Ovary (tissue), 9 donors: Measurements from ENCODE around the gene CBLN3. TPM values are rescaled to one million over a fixed set of nuclear protein-coding genes. Genes with fewer than 3 reads are reported as not detected.

Experiments used
- DNase-seq, 5 donors: peaks; one replicate each; pipeline ENCODE4 v3.0.0-alpha.2; 2019 to 2020
- H3K27ac ChIP-seq, 2 donors: fragments of 200-600 bp; one replicate each; pipeline versions ENCODE4 v1.5.1 to v1.8.0; 2019 to 2022
- H3K27me3 ChIP-seq: fragments of 200-600 bp; one replicate; pipeline ENCODE4 v1.8.0; 2022
- H3K36me3 ChIP-seq: fragments of 200-600 bp; sonication (generic); one replicate; pipeline ENCODE4 v1.5.1; 2019
- H3K4me1 ChIP-seq: one replicate; pipeline ENCODE4 v1.8.1; 2013; ENCODE audit warnings: mild to moderate bottlenecking, moderate library complexity; ENCODE audit not compliant: insufficient read depth
- H3K4me3 ChIP-seq: fragments of 200-600 bp; sonication (generic); one replicate; pipeline ENCODE4 v1.5.1; 2017
- H3K9me3 ChIP-seq, 2 donors: fragments of 200-600 bp in 1 of 2; sonication (generic) in 1 of 2; one replicate each; pipeline versions ENCODE4 v1.5.1 to v1.8.1; 2013 to 2019; ENCODE audit warnings: mild to moderate bottlenecking in 1 of 2, moderate library complexity in 1 of 2
- EP300 ChIP-seq: sonication (generic); formaldehyde crosslinking; IDR thresholded peaks from one replicate; pipeline ENCODE4 v1.6.1; 2017; ENCODE audit warnings: antibody characterized with exemption
- POLR2A ChIP-seq: fragments of 450-650 bp; IDR thresholded peaks from one replicate; pipeline ENCODE4 v1.6.1; 2017; ENCODE audit warnings: antibody characterized with exemption, mild to moderate bottlenecking, moderate library complexity
- WGBS, 3 donors: extraction: QIAGEN DNeasy Blood & Tissue Kit in 1 of 3; methylation state at CpG; one replicate each; pipeline versions ENCODE4 v1.1.5 to v1.1.7; 2013 to 2017; 5-methylcytosine and 5-hydroxymethylcytosine counted together
- intact Hi-C, 4 donors: fragments of 100-400 bp; cut with DNase I; formaldehyde crosslinking; loops; one replicate each; pipeline versions ENCODE4 v1.11.0 to v1.15.1; 2022 to 2023
- polyA plus RNA-seq, 2 donors: library from polyadenylated mRNA; stranded (reverse); fragments of 200-250 nt in 1 of 2; fragments of 350-450 nt in 1 of 2; fragmentation: Illumina TruSeq in 1 of 2; extraction: RNeasy Lipid Tissue Mini Kit (QIAGEN cat#74804) in 1 of 2; gene quantifications; one replicate each; pipeline ENCODE4 v1.2.3, GENCODE V29; 2013 to 2014
- total RNA-seq, 7 donors: library from RNA; depleted of rRNA in 2 of 7; stranded (reverse); fragments of >200 nt in 2 of 7; fragmentation: NEBNext Ultra II Directional in 3 of 7; extraction: Animal tissue kit (Norgen Biotek cat#: 25700) in 3 of 7; gene quantifications; one replicate each; pipeline versions ENCODE4 v1.1.0 to v1.2.4, GENCODE V29; 2016 to 2023
- TF ChIP-seq, protein P1 (sequence below), 3 donors: fragments of 450-650 bp in 2 of 3; fragments of 200-600 bp in 1 of 3; IDR thresholded peaks; one replicate each; pipeline versions ENCODE4 v1.5.1 to v1.8.0; 2016 to 2022; ENCODE audit warnings: antibody characterized with exemption in 3 of 3, mild to moderate bottlenecking in 1 of 3
- donor health status: DM: no; HTN: no; CAD: no; lungs with moderate emphysema.
- donor health status: DM: no; HTN: no; CAD: no.
- donor health status: Bipolar disorder and iron deficiency.
- donor health status: DM: yes; HTN: yes; CAD: no.
- donor health status: DM: no; HTN: no; CAD: no.
- donor health status: DM: yes; HTN: yes; CAD: no.

The CBLN3 gene
- total and polyA plus RNA-seq, 9 donors = 2.0 to 10.5 (median 5.8) TPM

- Histone ChIP-seq H3K9me3 (no peaks in the 10 kb centered on the region), H3K36me3 (no peaks in the 10 kb centered on the region), H3K4me3 (no peak overlapping the region), H3K27me3 (no peaks in the 10 kb centered on the region), H3K4me1 (peaks cover 3% of the 10 kb centered on the region), H3K27ac (peak overlapping the region in 1 of 2 donors; percentile 35)
- DNase-seq = no peak
- intact Hi-C loops = loop anchor here in 1 of 4 donors (5.0 kb wide), 2 partner anchors 35 to 105 kb away; no protein-coding TSS in a partner anchor
- 63 to 74% (median 73%) methylated on average over 2 of the region's 2 CpGs for WGBS, 3 donors
- no peak for TF ChIP-seq EP300
Measured at GRCh38 chr14:24437736-24438067, 8.2 kb upstream of the CBLN3 start.

- no peaks in the 10 kb centered on the region for H3K36me3 ChIP-seq
- no peak for TF ChIP-seq POLR2A
- TF ChIP-seq, protein P1, sequence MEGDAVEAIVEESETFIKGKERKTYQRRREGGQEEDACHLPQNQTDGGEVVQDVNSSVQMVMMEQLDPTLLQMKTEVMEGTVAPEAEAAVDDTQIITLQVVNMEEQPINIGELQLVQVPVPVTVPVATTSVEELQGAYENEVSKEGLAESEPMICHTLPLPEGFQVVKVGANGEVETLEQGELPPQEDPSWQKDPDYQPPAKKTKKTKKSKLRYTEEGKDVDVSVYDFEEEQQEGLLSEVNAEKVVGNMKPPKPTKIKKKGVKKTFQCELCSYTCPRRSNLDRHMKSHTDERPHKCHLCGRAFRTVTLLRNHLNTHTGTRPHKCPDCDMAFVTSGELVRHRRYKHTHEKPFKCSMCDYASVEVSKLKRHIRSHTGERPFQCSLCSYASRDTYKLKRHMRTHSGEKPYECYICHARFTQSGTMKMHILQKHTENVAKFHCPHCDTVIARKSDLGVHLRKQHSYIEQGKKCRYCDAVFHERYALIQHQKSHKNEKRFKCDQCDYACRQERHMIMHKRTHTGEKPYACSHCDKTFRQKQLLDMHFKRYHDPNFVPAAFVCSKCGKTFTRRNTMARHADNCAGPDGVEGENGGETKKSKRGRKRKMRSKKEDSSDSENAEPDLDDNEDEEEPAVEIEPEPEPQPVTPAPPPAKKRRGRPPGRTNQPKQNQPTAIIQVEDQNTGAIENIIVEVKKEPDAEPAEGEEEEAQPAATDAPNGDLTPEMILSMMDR (IDR thresholded peaks at IDR 0.05) = no peak
- no peak for TF ChIP-seq EP300
Measured at GRCh38 chr14:24437020-24437735, 7.7 kb upstream of the CBLN3 start.

DNA sequence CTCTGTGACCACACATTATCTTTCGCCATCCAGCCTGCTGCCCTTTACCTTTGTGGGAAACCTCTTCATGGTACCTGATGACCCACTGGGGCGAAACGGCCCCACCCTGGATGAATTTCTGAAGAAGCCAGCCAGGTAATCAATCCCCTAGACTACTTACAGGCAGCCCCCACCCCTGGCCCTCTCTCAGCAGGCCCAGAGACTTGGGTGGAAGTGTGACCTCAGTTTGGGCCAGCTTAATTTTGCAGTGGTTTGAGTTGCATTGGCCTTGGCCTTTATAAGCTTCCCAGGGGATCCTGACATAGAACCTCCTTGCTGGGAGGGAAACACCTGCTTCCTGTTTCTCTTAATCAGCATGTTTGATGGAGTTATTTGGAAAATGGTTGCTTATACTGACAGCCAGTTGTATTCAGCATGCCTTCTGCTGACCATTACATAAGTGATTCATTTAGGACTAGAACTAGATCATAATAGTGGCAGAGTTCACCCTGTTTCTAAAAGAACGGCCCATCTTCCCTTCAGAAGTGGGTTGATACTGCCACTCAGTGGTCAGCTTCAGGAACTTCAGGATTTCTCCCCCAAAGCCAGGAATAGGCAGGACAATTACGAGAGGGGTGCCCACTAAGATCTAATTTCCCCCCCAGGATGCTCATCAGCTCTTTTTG lies 7.0 kb upstream of the CBLN3 start:
- Histone ChIP-seq H3K27me3 (no peaks in the 10 kb centered on the region), H3K36me3 (no peaks in the 10 kb centered on the region), H3K4me1 (peaks cover 2% of the 10 kb centered on the region), H3K27ac (peak overlapping the region in 1 of 2 donors; percentile 22), H3K4me3 (no peak overlapping the region), H3K9me3 (no peaks in the 10 kb centered on the region)
- intact Hi-C loops = loop anchor here in 1 of 4 donors (5.0 kb wide), 2 partner anchors 34 to 104 kb away; no protein-coding TSS in a partner anchor
- peak; percentile 39 to 68 (median 49) for DNase-seq
- 38 to 46% (median 40%) methylated on average over 5 of the region's 5 CpGs for WGBS, 3 donors
- TF ChIP-seq, protein P1 (IDR thresholded peaks at IDR 0.05) = peak; percentile 48 to 91 (median 86)
- TF ChIP-seq EP300 = no peak

More at GRCh38 chr14:24437020-24437735, 7.7 kb upstream of the CBLN3 start:
- Histone ChIP-seq H3K9me3 (no peaks in the 10 kb centered on the region), H3K4me3 (no peak overlapping the region), H3K27me3 (no peaks in the 10 kb centered on the region), H3K4me1 (peaks cover 3% of the 10 kb centered on the region), H3K27ac (peak overlapping the region in 1 of 2 donors; percentile 35)
- intact Hi-C loops = loop anchor here in 1 of 4 donors (5.0 kb wide), 2 partner anchors 35 to 105 kb away; no protein-coding TSS in a partner anchor
- 59 to 60% (median 60%) methylated on average over 12 of the region's 12 CpGs for WGBS, 3 donors
- peak in 3 of 5 donors; percentile 29 to 50 (median 42) for DNase-seq

GRCh38 chr14:24435998-24436354 lies 6.5 kb upstream of the CBLN3 start:
- TF ChIP-seq POLR2A = no peak
- no peak for TF ChIP-seq EP300
- TF ChIP-seq, protein P1 (IDR thresholded peaks at IDR 0.05) = no peak
- Histone ChIP-seq H3K4me3 (no peak overlapping the region), H3K4me1 (peaks cover 5% of the 10 kb centered on the region), H3K9me3 (no peaks in the 10 kb centered on the region), H3K36me3 (no peaks in the 10 kb centered on the region), H3K27ac (peak overlapping the region in 1 of 2 donors; percentile 22), H3K27me3 (no peaks in the 10 kb centered on the region)
- intact Hi-C loops = loop anchor here in 2 of 4 donors (2.0 to 5.0 kb wide), 3 partner anchors 34 to 104 kb away; no protein-coding TSS in a partner anchor
- WGBS, 3 donors = 47 to 52% (median 52%) methylated on average over 6 of the region's 6 CpGs
- no peak for DNase-seq
